Liver (tissue), 3 donors: Measurements from ENCODE around the gene NPEPPS.
"Not testable (repeated sequence)": the region's sequence is repeated elsewhere in the genome, so short reads cannot be mapped to it uniquely, and the experiment has no call there.

Source experiments
- GABPA ChIP-seq, 2 donors: IDR thresholded peaks in 1 of 2; conservative IDR thresholded peaks in 1 of 2; 2 replicates each; pipeline ENCODE4 v1.6.1; 2016; ENCODE audit warnings: antibody characterized with exemption in 2 of 2, mild to moderate bottlenecking in 1 of 2, moderate library complexity in 1 of 2
- JUND ChIP-seq, 2 donors: IDR thresholded peaks; 2 replicates each; pipeline ENCODE4 v1.6.1; 2016; ENCODE audit warnings: antibody characterized with exemption in 2 of 2
- YY1 ChIP-seq: IDR thresholded peaks from 2 replicates; pipeline ENCODE4 v1.6.1; 2016; ENCODE audit warnings: antibody characterized with exemption, mild to moderate bottlenecking
- TF ChIP-seq, protein P1 (sequence below): fragments of 150-350 bp; IDR thresholded peaks from 2 replicates; pipeline ENCODE4 v1.5.1; 2017; ENCODE audit warnings: improper control_type of control experiment, low read depth, low read length; ENCODE audit not compliant: missing input control
- donor health status: healthy.
- donor health status: healthy.

DNA sequence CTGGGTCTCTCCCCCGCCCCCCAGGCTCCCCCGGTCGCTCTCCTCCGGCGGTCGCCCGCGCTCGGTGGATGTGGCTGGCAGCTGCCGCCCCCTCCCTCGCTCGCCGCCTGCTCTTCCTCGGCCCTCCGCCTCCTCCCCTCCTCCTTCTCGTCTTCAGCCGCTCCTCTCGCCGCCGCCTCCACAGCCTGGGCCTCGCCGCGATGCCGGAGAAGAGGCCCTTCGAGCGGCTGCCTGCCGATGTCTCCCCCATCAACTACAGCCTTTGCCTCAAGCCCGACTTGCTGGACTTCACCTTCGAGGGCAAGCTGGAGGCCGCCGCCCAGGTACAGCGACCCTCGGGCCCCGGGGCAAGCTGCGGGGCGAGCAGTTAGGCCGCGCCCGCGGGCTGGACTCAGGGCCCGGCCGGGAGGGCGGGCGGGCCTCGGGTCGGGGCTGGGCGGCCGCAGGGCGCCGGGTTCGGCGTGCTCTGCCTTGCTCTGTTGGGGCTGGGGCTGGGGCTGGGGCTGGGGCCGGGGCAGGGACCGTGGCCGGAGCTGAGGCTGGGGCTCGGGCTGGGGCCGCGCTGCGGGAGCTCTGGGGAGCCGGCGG is 419 bp downstream of the NPEPPS start:
- TF ChIP-seq, protein P1, sequence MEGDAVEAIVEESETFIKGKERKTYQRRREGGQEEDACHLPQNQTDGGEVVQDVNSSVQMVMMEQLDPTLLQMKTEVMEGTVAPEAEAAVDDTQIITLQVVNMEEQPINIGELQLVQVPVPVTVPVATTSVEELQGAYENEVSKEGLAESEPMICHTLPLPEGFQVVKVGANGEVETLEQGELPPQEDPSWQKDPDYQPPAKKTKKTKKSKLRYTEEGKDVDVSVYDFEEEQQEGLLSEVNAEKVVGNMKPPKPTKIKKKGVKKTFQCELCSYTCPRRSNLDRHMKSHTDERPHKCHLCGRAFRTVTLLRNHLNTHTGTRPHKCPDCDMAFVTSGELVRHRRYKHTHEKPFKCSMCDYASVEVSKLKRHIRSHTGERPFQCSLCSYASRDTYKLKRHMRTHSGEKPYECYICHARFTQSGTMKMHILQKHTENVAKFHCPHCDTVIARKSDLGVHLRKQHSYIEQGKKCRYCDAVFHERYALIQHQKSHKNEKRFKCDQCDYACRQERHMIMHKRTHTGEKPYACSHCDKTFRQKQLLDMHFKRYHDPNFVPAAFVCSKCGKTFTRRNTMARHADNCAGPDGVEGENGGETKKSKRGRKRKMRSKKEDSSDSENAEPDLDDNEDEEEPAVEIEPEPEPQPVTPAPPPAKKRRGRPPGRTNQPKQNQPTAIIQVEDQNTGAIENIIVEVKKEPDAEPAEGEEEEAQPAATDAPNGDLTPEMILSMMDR: not testable (repeated sequence)
- not testable (repeated sequence) for TF ChIP-seq YY1; JUND (IDR thresholded peaks at IDR 0.05); GABPA (IDR thresholded peaks at IDR 0.05 in 1 of 2, conservative IDR thresholded peaks at IDR 0.05 in 1 of 2)
